ENCODE results near the gene IL12RB1. TPM values are rescaled to one million over a fixed set of nuclear protein-coding genes. Genes with fewer than 3 reads are reported as not detected.

Gene IL12RB1
- 0.10 and 0.13 TPM in 2 replicates for polyA plus RNA-seq (2011; rRNA removed)
- 0.21 TPM in 1 of 2 replicates, not detected in the other for polyA minus RNA-seq (2011; rRNA and poly(A)+ RNA removed)

DNA sequence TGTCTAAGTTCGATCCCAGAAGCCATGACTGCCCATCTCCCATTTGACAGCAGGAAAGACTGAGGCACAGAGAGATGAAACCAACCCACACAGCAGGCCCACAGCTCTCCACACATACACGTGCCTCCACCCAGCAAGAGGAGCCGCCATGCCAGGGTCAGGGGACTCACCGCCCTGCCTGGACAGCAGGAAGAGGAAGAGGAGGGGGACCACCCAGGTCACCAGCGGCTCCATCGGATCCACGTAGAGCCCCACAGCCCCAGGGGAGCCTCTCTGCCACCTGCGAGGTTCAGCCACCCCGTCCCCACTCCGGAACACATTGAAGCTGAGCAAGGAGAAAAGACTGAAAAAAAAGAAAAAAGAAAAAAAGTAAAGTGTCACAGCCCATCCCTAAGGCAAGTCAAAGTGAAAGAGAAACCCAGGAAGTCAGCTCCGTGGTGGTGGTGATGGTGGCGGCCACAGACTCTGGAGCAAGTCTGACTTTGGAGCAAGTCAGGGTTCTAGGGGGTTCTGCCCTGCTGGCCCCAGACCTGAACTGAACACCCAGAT, at the start of gene IL12RB1:
Gene IL12RB1, minus strand, starts transcription at position 345 of the 549 bp plus-strand sequence. Its CDS starts 111 bp downstream, at position 234.
- POLR2A ChIA-PET: no interaction called here
- DNase-seq (ENCODE audit: low read depth): no peak
- H3K4me3 ChIP-seq (ENCODE audit: low read depth, low read length): no peak within 1 kb of the TSS

DNA sequence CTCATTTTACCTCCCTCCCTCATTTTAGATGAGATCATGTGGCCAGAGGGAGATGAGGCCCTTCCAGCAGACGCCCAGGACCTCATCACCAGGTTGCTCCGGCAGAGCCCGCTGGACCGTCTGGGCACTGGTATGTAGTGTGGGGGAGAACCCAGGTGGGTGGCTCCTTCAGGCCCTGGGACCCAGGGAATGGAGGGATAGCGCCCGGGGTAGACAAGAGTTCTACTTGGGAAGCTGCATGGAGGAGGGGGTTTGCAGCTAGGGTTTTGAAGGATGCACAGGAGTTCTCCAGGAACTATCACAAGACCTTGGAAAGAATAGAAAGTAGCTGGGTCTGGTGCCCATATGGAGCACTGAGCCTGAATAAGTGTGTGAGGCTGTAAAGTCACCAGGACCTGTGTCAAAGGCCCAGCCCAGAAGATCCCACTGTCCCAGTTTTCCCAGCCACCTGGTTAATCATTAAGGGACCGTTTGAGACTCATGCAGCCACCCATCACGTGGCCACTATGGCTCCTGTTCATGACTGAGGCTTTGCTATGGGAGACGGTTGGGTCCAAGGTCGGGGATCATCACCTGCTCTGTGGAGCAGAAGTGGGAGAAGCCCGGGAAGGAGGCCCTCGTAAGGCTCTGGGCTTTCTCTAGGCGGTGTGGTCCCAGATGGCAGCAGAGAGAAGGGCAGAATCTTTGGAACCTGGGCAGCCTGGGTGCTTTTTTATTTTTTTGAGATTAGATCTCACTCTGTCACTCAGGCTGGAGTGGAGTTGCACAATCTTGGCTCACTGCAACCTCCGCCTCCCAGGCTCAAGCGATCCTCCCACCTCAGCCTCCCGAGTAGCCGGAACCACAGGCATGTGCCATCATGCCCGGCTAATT, 49.2 kb upstream of the IL12RB1 start:
- Histone ChIP-seq H3K36me3 (ENCODE audit: control insufficient read depth, insufficient read depth, low read length) (peaks cover 20% of the 10 kb centered on the region), H3K27me3 (ENCODE audit: control insufficient read depth, insufficient read depth, low read length) (no peaks in the 10 kb centered on the region), H3K4me3 (ENCODE audit: low read depth, low read length) (no peak overlapping the region)
- no peak for DNase-seq (ENCODE audit: low read depth)
- ChIA-PET CTCF (interaction anchor here (1.2 kb wide), 1 partner anchor 16 kb away, joined by 3 read pairs; no protein-coding TSS in a partner anchor), POLR2A (no interaction called here)
- TF ChIP-seq, protein P1, sequence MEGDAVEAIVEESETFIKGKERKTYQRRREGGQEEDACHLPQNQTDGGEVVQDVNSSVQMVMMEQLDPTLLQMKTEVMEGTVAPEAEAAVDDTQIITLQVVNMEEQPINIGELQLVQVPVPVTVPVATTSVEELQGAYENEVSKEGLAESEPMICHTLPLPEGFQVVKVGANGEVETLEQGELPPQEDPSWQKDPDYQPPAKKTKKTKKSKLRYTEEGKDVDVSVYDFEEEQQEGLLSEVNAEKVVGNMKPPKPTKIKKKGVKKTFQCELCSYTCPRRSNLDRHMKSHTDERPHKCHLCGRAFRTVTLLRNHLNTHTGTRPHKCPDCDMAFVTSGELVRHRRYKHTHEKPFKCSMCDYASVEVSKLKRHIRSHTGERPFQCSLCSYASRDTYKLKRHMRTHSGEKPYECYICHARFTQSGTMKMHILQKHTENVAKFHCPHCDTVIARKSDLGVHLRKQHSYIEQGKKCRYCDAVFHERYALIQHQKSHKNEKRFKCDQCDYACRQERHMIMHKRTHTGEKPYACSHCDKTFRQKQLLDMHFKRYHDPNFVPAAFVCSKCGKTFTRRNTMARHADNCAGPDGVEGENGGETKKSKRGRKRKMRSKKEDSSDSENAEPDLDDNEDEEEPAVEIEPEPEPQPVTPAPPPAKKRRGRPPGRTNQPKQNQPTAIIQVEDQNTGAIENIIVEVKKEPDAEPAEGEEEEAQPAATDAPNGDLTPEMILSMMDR (IDR thresholded peaks at IDR 0.05; ENCODE audit: insufficient read depth, low read depth, low read length): no peak

More for the DNA sequence above, at the start of gene IL12RB1:
- CTCF ChIA-PET: no interaction called here
- H3K27me3 ChIP-seq (ENCODE audit: control insufficient read depth, insufficient read depth, low read length): no peaks in the 10 kb centered on the region
- TF ChIP-seq, protein P1 (IDR thresholded peaks at IDR 0.05; ENCODE audit: insufficient read depth, low read depth, low read length): no peak
- H3K36me3 ChIP-seq (ENCODE audit: control insufficient read depth, insufficient read depth, low read length): no peaks in the 10 kb centered on the region

- CTCF ChIA-PET: no interaction called here
- POLR2A ChIA-PET: no interaction called here
- no peaks in the 10 kb centered on the region for H3K27me3 ChIP-seq (ENCODE audit: control insufficient read depth, insufficient read depth, low read length)
- TF ChIP-seq, protein P1 (IDR thresholded peaks at IDR 0.05; ENCODE audit: insufficient read depth, low read depth, low read length): no peak
- DNase-seq (ENCODE audit: low read depth): no peak
- H3K4me3 ChIP-seq (ENCODE audit: low read depth, low read length): no peak overlapping the region
- peaks cover 26% of the 10 kb centered on the region for H3K36me3 ChIP-seq (ENCODE audit: control insufficient read depth, insufficient read depth, low read length)
Measured at GRCh38 chr19:18131841-18132596, 45.3 kb upstream of the IL12RB1 start.

DNA sequence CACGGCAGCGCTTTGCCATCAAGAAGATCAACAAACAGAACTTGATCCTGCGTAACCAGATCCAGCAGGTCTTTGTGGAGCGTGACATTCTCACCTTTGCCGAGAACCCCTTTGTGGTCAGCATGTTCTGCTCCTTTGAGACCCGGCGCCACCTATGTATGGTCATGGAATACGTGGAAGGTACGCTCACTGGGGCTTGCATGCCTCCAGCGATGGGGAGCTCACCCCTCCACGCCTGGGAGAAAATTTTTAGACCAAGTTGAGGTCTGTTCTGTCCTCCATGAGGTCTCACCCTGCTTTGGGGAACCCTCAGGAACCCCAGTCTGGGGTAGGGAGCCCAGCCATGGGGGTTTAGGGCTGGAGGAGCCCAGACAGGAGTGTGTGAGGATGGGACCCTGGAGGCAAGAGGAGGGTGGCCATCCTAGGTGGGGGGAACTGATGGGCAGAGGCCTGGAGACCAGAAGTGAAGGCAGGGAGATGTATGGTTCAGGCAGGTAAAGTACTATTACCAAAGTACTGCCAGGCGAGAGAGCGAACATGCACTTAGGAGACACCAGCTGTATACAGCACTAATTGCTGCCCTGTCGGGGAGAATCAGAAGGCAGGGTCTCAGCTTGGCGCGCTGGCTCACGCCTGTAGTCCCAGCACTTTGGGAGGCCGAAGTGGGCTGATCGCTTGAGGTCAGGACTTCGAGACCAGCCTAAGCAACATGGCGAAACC, 43.9 kb upstream of the IL12RB1 start:
- TF ChIP-seq, protein P1 (IDR thresholded peaks at IDR 0.05; ENCODE audit: insufficient read depth, low read depth, low read length): no peak
- Histone ChIP-seq H3K27me3 (ENCODE audit: control insufficient read depth, insufficient read depth, low read length) (no peaks in the 10 kb centered on the region), H3K4me3 (ENCODE audit: low read depth, low read length) (no peak overlapping the region), H3K36me3 (ENCODE audit: control insufficient read depth, insufficient read depth, low read length) (peaks cover 26% of the 10 kb centered on the region)
- POLR2A ChIA-PET: no interaction called here
- CTCF ChIA-PET: interaction anchor here (0.9 kb wide), 1 partner anchor 18 kb away, joined by 3 read pairs; no protein-coding TSS in a partner anchor
- DNase-seq (ENCODE audit: low read depth): no peak
